HG02943 (cell line): Measurements from ENCODE around the gene PGGHG.
"Not testable (repeated sequence)": the region's sequence is repeated elsewhere in the genome, so short reads cannot be mapped to it uniquely, and the experiment has no call there.

Experiments
- ATAC-seq: cut with Tn5 transposase; IDR thresholded peaks from one replicate; pipeline ENCODE4 v1.9.1; 2021; ENCODE audit warnings: mild to moderate bottlenecking, low read depth, moderate library complexity; ENCODE audit not compliant: unreplicated experiment

PGGHG gene

GRCh38 chr11:296171-297050, 7.5 kb downstream of the PGGHG start:
- no peak for ATAC-seq

- ATAC-seq, result no peak
These were observed 8.2 kb downstream of the PGGHG start for GRCh38 chr11:297051-297585.

- ATAC-seq, result no peak
These were observed 8.9 kb downstream of the PGGHG start for GRCh38 chr11:297586-298405.

GRCh38 chr11:298406-299065, 9.6 kb downstream of the PGGHG start:
- ATAC-seq, result no peak

- ATAC-seq, result no peak
These were observed 10.4 kb downstream of the PGGHG start, which contains the start of gene IFITM5 for GRCh38 chr11:299081-299891. IFITM5 (minus strand) TSS chr11:299526; CDS start chr11:299490, 36 bp downstream.

GRCh38 chr11:299951-300735, 11.2 kb downstream of the PGGHG start:
- ATAC-seq, result no peak

- no peak for ATAC-seq
These were observed 14.4 kb downstream of the PGGHG start for GRCh38 chr11:303363-303762.

- ATAC-seq, result no peak
These were observed 15.2 kb downstream of the PGGHG start for GRCh38 chr11:304061-304506.

- no peak for ATAC-seq
These were observed 16.3 kb downstream of the PGGHG start for GRCh38 chr11:304915-305843.

- no peak for ATAC-seq
These were observed 16.9 kb downstream of the PGGHG start for GRCh38 chr11:305844-306211.

GRCh38 chr11:306645-307371, 17.9 kb downstream of the PGGHG start:
- ATAC-seq, result no peak

- not testable (repeated sequence) for ATAC-seq
These were observed 19.1 kb downstream of the PGGHG start, which contains the start of gene IFITM2 for GRCh38 chr11:307766-308708. IFITM2 (plus strand) TSS chr11:307816; CDS start chr11:308193, 377 bp downstream.

GRCh38 chr11:308740-309665, 20.1 kb downstream of the PGGHG start:
- ATAC-seq, result not testable (repeated sequence)

GRCh38 chr11:309979-310572, 21.1 kb downstream of the PGGHG start:
- ATAC-seq, result not testable (repeated sequence)
